ENCODE measurements around the gene PRKCD.

Gene PRKCD

DNA sequence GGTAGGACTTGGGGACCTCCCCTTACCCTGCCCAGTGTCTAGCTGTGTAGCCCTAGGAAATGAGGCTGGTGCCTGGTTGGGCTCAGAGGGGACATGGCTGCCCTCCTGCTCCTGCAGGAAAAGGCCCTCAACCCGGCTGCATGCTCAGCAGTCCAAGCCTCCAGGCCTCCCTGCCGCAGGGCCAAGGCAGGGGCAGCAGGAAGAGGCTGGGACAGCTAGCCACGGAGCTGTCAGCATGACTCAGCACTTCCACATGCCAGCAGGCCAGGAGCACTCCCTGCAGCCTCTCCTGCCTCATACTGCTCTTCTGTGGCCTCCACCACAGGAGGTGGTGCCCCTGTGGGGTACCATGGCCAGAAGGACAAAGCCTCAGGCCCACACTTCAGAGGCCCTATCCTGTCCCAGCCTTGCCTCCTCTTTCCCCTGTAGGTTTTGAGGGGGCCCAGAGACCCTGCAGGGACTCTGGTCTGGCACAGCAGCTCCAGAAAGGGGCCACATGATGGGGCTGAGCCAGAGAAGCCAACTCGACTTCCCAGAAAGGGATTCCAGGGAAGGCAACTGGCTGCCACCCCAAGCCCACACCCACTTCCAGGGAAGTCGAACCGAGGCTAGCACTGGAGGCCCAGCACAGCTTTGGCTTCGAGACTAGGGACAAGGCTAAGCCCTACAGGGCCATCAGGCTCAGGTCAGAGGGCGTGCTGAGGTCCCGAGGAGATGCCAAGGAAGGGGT, 75.3 kb downstream of the PRKCD start:
- no peak for DNase-seq

DNA sequence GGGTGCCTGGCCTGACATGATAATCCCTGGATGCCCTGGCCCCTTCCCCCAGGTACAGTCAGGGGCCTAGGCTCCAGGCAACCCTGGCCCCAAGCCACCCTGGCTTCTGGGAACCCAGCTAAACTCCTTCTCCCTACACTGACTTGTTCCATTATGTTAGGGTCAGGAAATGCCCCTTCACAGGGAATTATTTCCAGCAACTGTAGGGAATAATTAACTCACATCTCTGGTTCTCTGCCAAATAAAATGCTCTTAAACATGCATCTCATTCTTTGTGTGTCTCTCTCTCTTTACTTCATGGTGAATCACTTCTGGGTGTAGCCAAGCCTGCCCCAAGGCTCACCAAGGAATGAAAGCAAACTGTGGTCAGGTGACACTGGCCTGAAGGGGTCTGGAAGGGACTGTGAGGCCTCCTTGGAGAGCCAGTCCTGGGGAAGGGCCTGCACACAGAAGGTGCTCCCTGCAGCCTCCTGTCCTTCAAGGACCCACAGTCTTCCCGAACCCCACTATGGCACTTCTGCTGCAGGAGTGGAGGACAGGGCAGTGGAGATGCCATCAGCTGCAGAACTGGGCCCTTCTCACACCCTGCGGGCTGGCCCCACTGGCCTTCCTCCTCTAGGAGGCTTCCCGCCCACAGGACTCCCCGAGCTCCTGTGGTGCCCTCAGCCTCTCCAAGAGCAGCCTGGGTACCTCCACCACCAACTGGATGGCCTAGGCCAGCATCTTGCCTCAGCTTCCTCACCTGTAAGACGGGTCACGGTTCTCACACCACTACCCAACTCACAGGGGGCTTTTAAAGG, 77.2 kb downstream of the PRKCD start:
- no peak for DNase-seq

DNA sequence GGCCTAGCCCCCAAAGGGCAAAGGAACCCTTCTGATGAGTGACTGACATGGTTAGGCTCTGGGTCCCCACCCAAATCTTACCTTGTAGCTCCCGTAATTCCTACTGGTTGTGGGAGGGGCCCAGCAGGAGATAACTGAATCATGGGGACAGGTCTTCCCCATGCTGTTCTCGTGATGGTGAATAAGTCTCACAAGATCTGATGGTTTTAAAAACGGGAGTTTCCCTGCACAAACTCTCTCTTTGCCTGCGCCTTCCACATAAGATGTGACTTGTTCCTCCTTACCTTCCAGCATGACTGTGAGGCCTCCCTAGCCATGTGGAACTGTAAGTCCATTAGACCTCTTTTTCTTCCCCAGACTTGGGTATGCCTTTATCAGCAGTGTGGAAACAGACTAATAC, 77.9 kb downstream of the PRKCD start:
- DNase-seq: no peak

DNA sequence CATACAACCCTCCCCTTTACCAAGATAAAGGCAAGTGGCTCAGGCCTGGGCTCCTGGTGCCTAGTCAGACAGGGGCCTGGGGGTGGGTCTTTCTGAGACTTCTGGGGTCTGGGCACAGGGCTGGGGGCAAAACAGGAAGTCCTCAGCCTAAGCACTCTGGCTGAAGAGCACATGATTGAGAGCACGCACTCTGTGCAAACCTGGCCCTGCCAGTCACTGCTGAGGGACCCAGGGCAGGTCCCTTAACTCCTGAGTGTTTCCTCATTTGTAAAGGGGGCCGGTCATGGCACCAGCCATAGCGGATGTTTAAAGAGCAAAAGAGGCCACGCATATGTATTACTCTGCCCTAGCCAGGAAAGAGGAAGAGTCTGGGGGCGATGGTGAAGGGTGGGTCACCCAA, 78.8 kb downstream of the PRKCD start:
- DNase-seq: no peak

DNA sequence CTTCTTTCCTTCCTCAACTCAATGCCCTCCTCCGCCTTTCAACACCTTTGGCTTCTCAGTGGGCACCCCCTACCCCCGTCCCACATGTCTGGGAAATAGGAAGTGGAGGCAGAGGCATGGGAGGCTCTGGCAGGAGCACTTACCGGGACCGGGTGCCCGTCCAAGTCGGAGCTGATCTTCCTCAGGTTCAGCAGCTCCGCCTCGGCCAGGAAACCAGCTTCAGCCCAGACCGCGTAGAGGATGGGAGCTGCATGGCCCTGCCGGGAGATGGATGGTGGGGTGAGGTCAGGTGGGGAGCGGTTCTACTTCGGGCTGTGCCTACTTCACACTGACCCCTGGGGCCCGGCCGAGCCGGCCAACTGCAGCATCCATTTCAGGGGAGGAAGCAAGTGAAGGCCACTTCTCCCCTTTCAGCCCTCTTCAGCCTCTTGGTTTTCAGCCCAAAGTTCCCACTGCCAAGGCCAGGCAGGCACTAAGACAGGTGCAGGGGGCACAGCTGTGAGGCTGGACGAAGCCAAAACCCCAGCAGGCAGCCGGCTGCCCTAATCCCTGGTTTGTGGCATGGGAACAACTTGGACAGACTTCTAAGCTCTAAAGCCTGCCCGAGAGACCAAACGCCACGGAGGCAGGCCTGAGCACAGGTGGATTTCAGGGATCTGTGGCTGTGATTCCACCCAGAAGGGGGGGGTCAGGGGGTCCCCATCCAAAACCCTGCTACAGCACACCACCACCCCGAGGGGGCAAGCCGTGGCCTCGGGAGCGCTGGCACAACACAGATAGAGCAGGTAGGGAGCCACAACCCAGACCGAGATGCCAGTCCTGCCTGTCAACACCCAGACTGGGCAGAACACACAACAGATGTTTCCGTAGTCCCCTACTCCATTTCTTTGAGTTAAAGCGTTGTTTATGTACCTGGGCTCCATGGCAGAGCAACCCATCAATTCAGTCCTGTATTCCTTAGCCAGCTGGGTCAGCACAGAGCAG, 80.3 kb downstream of the PRKCD start:
- DNase-seq: no peak

DNA sequence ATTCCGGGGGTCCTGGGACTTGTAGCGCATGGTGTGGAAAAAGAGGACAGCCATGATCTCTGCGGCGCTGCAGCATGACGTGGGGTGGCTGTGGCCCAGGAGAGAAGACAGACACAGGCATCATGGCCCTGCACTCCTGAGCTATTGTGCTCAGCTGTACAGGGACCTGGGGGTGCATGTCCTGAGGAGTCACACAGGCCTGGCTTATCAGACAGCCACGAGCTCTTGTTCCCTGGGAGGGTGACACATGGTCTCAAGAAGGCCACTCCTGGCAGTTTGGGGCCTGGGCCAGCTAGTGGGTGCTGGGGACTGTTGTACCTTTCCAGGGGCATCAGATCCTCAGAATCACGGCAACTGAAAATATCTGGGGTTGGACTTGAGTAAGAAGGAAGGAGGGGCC, 81.1 kb downstream of the PRKCD start:
- DNase-seq: no peak
